OCI-LY1 (cell line): ENCODE data around the gene LRCH1.

ENCODE experiments used
- EZH2 ChIP-seq: fragments of 200-600 bp; sonication (generic), shearing (Covaris generic); IDR thresholded peaks from 2 replicates; pipeline ENCODE4 v1.8.0; 2017; ENCODE audit warnings: borderline replicate concordance, mixed run types, mild to moderate bottlenecking, antibody characterized with exemption, low read length, moderate library complexity, mixed read lengths
- TF ChIP-seq, protein P1 (sequence below): fragments of 200-600 bp; sonication (generic), shearing (Covaris generic); IDR thresholded peaks from 2 replicates; pipeline ENCODE4 v1.5.1; 2017; ENCODE audit warnings: mild to moderate bottlenecking, antibody characterized with exemption, low read length, moderate library complexity, mixed read lengths

DNA sequence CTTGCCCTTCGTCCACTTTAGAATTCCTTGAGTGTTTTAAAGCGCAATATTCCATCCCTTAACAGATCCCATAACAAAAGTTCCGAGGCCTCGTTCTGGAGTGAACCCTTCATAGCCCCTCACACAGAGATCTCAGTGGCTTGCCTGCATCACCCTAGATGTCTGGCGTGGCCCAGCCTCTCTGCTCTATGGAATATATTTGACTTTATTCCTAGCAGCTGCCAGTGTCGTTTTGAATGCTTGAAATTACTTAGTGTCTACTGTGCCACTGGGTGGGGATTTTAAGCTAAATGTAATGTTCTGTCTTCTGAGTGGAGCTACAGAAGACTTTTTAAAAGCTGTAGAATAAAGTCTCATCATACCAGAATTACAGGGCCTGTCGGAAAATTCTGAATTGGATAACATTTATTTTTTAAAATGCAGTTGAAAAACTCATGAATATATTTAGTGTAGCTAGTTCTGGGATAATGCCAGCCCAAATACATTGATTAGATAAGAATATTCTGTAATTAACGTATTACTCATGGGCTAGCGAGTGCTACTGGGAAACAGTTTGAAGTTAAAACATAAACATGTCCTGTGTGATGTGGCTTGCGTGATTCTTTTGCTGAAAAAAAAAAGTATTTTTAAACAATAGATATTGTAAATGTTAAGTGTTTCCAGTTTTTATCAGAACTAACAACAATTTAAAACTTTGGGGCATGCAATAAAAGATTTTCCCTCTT lies 132.2 kb downstream of the LRCH1 start:
- TF ChIP-seq, protein P1, sequence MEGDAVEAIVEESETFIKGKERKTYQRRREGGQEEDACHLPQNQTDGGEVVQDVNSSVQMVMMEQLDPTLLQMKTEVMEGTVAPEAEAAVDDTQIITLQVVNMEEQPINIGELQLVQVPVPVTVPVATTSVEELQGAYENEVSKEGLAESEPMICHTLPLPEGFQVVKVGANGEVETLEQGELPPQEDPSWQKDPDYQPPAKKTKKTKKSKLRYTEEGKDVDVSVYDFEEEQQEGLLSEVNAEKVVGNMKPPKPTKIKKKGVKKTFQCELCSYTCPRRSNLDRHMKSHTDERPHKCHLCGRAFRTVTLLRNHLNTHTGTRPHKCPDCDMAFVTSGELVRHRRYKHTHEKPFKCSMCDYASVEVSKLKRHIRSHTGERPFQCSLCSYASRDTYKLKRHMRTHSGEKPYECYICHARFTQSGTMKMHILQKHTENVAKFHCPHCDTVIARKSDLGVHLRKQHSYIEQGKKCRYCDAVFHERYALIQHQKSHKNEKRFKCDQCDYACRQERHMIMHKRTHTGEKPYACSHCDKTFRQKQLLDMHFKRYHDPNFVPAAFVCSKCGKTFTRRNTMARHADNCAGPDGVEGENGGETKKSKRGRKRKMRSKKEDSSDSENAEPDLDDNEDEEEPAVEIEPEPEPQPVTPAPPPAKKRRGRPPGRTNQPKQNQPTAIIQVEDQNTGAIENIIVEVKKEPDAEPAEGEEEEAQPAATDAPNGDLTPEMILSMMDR, result no peak
- TF ChIP-seq EZH2, result no peak
